Stimulated activated CD8-positive, alpha-beta memory T cell treated with anti-CD3 and anti-CD28 coated beads, Interleukin-7, amount 100 ng/mL, for 1 hour (primary cell): ENCODE measurements around the gene TRIM9.

ENCODE experiments used
- DNase-seq, 2 donors: peaks; one replicate each; pipeline ENCODE4 v3.0.0-alpha.2; 2020; ENCODE audit warnings: low read depth in 2 of 2

Gene TRIM9

DNA sequence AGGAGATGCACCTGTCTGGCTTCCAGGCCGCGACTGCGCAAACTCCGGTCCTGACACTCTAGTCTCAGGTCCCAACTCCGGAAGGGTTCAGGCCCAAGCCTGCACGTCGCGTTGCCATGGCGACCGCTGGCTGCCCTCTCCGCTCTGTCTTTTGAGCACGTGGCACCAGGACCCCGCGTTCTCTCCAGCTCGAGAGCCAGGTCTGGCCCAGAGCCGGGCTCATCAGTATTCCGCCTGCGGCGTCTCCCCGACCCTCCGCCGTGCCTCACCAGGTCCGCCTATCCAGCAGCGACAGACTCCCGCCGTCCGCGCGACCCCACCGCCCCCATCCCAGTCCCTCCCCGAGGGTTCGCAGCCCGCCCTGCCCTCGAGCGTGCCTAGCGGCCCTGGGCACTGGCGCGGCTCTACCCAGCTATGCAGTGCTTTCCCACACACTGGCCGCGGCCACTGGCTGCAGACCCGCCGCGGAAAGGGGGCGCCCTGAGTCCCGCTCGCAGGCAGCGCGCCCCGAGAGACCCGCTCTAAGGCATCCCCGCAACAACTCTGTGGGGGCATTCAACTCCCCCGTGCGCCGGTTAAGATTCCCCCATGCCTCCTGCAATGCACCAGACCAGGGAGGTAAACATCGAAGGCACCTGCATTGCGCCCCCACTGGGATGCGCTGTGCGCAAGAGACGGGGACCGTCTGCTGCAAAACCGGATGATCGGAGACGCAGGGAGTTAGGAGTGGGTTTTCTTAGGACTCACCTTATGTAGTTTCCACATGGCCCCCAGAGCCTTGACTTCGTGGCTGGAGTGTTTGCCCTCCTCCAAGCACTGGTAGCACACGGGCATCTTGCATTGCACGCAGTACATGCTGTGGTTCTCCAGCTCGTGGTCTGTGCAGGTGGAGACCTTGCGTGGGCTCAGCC is 1.3 kb downstream of the TRIM9 start:
- no peak for DNase-seq

DNA sequence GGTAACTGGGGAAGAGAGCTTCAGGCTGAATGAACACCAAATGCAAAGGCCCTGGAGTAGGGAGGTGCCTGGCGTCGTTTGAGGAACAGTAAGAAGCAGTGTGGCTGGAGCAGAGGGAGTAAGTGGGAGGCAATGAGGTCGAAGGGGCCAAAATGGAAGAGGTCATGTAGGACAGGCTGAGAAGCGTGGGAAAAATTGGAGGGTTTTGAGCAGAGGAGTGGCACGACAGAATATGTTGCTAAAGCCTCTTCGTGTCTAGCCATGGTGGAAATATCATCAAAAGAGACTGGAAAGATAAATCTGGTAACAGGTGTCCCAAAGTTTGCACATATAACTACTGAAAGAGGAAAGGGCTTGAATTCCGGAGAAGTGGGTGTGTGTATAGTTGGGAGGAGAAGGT is 1.9 kb downstream of the TRIM9 start:
- no peak for DNase-seq

DNA sequence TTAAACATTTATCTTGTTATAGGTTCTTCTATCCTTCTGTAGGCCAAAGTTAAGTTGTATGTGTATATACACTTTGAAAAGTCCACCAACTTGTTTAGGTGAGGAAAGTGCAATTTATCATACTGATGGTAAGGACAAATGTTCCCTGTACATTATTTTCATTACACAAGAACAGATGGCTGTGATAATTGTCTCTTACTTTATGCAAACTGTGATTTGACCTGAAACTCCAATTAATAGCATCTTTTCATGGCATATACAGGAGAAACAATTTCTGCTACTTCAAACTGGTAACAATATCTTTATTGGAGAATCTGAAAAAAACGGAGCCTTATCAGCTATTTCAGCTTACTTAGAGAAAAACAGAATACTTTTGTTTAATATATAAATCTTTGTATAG is 5.6 kb downstream of the TRIM9 start:
- no peak for DNase-seq

DNA sequence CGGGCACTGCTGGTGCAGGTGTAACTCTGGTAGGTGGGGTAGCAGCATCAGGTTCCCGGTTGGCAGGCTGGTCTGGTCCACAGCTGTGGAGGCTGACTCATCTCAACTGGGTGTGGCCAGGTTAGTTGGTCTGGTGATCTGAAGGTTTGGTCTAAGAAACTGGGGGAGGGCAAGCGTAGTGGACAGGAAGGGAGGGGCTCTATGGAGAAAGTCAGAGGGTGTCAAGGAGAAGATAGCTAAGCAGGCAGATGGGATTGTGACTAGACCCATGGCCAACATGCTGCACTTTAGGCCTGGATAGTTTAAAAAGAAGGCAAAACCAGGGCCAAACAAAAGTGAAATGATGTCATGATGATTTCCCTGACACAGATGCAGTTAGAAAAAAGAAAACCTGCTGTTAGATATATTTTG is 7.9 kb downstream of the TRIM9 start:
- DNase-seq, result no peak

DNA sequence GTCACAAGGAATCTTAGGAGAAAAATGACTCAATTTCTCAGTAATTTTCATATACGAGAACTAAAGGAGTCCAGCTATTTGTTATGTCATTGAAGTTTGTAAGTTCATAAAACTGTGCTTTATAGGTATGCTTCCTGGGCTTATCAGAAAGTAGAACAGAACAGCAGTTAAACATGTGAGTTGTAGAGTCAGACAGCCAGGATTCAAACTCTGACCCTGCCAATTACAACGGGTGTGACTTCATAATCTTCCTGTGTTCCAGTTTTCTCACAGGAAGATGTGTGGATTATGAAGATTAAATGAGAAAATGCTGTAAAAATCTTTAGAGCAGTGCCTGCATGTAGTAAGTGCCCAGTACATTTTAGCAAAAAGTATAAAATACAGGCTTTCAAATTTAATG is 8.9 kb downstream of the TRIM9 start:
- no peak for DNase-seq

DNA sequence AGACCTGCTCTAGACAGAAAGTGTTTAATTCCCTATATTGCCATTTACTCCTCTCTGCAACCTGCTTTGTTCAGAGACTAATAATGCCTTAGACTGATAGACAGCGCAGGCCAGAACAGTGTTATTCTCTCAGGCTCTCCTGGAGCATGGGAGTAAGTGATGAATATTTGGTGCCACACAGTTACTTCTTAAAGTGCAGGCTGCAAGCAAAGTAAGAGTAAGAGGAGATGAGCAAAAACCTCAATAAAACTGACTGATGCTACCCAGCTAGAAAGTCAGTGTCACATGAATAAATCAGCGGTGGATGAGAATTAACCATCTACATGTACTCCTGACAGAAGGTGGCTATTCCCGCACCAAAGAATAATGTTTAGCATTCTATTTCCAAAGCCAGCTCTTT is 9.9 kb downstream of the TRIM9 start:
- no peak for DNase-seq

DNA sequence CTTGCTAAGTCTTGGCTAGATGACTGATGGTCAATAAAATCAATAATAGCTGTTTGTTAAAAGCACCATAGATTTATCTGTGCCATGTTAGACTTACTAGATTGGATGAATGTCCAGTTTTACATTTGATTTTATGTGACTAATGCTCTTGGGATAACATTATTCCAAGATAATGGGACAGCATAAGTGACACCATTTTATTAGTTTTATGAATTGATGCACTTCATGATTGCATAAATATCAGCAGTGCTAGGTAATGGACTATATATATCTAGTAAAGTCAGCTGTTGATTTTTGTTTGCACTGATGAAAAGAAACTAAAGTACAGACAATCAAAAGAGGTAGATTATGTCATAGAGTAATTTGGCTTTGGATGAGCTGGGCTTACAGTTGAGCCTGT is 10.4 kb downstream of the TRIM9 start:
- no peak for DNase-seq

DNA sequence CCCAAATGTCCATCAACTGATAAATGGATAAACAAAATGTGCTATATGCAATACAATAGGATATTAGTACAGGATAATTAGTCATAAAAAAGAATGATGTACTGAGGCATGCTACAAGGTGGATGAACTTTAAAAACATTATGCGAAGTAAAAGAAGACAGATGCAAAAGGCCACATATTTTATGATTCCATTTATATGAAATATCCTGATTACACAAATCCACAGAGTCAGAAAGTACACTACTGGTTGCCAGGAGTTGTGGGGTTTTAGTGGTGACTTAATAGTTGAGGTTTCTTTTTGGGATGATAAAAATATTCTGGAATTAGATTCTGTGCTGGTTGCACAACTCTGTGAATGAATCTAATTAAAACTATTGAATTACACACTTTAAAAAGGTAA is 12.6 kb downstream of the TRIM9 start:
- DNase-seq, result no peak

DNA sequence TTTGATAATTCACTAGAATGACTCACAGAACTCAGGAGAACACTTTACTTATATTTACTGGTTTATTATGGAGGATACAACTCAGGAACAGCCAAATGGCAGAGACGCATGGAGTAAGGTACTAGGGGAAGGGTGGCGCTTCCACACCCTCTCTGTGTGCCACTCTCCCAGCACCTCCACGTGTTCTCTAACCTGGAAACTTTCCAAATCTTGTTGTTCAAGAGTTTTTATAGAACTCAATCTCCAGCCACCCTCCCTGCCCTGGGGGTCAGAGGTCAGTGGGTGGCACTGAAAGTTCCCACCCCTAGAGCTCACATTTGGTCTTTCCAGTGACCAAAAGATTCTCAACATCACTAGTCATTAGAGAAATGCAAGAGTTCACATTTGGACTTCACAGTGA is 13.2 kb downstream of the TRIM9 start:
- no peak for DNase-seq

DNA sequence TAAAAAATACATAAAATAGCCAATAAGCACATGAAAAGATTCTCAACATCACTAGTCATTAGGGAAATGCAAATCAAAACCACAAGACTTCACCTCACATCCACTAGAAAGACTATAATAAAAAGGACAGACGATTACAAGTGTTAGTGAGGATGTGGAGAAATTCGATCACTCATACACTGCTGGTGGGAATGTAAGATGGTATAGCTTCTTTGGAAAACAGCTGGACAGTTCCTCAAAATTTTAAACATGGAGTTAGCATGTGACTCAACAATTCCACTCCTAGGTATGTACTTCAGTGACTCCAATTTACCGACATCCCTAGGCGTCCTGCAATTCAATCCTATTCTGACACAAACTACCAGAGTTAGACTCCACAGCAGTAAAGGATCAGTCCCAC is 13.7 kb downstream of the TRIM9 start:
- DNase-seq, result no peak

DNA sequence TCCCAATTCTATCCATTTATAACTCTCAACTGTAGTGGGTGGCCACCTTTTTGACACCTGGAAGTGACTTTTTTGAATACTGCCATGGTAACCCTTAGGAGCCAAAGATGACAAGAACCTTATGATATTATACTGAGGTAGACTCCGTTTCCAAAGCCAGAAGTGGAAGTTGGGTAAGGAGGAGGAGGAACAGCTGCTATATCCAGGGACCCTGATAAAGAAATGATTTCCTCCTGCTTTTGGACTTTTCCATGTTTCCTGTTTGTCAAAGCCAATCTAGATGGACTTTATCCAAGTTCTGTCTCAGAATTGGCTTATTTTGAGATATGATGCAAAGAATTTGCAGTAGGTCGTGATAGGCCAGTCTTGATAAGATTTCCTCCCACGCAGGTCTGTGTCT is 14.3 kb downstream of the TRIM9 start:
- no peak for DNase-seq

DNA sequence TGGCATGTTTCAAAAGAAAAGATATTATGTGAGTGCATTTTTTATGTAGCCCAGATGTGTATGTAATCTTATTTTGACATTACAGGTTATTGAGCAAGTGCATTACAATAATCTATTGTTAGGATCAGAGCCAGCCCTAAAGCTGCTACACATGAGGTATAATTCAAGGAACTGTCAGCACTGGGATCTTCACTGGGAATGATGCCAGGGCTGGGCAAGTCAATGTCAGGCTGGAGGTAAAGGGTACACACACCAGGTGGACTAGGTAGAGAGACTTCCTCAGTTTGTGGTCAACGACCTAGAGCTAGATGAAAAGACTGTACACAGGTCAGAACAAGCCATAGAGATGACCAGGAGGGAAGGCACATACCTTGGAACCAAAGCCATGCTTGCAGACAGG is 15.4 kb downstream of the TRIM9 start:
- DNase-seq, result no peak

DNA sequence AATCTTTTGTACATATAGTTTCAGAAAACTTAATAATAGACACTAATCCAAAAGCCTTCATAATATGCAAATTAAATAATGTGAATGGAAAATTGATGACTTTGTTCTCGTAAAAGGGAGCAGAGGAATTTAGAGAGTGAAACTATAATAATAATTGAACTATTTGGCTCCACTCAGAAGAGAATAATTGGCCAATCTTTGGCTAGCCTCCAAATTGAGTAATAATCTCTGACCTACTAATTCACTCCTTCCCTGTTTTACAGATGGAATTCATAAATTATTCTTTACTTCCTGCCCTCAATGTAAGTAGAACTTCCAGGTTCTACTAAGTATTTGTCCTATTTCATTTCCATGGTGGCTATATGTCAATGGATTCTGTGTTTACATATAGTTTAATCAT is 15.8 kb downstream of the TRIM9 start:
- no peak for DNase-seq

DNA sequence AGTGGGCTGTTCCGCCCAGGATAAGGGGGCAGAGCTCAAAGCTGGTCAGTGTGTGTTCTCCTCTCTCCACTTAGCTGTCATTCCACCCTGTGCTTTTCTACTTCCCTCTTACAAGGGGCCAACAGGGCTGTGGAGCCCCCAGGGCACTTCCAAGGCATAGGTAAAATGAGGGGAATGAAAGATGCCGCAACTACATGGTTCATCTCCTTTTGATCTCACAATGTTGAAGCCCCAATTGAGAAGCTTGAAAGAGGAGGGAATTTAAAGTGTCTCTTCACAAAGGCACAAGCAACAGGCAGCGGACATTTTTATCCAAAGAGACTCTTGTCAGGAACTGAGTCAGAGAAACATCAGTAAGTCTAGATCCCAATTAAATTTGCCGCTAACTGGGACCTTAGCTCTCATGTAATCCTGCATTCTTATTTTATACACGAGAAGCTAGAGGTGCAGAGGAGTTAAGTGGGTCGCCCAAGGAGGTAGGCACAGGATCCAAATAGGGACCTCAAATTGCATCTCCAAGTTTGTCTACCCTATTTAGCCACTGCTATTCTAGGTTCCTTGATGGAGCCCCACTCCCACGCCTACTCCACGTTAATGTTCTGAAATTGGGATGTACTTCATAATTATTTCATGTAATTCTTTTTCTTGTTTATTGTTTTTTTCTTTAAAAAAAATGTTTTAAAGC is 20.1 kb downstream of the TRIM9 start:
- DNase-seq, result no peak

DNA sequence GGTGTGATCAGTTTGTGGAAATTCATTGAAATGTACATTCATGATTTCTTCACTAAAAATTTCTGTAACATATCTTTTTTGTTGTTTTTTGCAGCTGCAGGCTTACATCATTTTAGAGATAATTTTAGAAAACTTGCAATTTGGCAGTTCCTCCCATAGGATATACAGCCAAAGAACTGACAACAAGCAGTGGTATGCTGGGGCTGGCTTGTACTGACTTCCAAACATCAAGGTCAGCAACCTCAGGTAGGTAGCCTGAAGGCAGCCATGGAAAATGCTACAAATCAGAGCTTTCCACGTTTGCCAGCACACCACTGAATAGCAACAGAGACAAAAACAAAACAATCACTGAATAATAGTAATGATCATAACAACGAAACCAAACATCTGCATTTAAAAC is 21.2 kb downstream of the TRIM9 start:
- no peak for DNase-seq

DNA sequence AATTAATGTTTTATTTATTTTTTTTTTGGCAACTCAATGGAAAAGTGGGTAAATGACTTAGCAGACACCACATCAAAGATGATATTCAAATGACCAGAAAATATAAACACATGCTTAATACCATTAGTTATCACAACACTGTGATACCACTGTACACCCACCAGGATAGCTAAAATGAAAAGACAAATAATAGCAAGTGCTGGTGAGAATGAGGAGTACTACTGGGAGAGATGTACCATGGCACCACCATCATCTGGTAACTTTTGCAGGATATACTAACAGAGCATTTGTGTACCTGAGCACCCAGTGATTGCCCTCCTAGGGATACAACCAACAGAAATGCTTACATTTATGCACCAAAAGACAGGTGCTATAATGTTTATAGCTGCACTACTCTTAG is 21.9 kb downstream of the TRIM9 start:
- no peak for DNase-seq

DNA sequence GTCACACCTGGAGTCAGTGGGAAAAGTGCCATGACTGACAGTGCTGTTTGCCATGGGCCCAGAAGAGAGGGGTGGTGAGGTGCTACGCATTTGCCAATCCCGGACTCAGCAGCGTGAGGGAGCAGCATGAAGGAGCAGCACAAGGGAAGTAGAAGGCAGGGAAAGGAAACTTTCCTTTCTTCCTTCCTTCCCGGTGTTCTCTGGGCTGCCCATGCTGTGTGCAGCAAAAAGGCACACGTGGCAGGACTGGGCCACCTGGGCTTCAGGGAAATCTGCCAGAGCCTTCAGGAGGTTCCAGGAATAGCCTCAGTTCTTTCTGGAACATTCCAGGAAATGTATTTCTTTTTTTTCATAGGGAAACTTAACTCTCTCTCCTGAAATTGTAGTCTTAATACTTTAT is 23.0 kb downstream of the TRIM9 start:
- DNase-seq, result no peak

DNA sequence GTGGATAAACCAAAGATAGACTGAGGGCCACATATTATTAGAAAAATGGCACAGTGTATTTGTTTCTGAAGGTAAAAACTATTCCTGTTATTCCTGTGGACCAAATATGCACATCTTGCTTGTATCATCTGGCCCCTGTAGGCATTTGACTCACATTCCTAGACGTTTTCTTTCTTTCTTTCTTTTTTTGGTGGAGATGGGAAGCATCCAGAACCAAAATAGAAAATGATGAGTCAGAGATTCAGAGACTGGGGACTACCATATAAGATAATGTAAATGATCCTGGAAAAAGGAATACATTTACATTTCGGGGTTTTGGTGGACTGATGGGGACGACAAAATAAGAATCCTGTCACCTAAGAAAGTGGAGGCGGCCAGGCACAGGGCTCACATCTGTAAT is 24.2 kb downstream of the TRIM9 start:
- no peak for DNase-seq

DNA sequence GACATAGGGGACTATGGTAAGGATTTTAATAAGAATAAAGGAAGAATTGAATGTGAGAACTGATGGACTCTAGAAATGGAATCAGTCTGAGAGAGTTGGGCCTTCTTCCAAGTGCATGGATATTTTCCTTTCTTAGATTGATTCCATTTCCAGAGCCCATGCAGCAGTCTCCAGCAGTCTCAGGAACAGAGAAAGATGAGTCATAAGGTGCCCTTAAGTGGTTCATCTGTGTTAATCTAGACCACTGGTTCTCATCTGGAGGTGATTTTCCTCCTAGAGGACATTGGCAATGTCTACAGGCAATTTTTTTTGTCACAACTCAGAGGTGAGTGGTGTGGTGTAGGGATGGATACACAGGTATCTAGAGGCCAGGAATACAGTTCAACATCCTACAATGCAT is 25.9 kb downstream of the TRIM9 start:
- no peak for DNase-seq

DNA sequence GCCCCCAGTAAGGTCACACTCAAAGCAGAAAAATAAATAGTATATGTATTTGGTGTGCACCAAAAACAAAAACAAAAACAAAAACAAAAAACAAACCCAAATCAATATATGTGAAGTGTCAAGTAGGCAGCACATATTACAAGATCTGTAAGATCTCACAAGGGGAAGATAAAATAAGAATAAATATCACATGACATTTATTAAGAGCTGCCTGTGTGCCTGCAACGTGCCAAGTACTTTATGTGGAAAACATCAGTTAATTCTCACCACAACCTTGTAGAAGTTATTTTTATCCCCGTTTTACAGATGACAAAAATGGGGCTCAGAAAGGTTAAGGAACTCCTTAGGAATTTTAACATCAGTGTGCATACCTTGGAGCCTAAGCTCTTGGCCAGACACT is 26.6 kb downstream of the TRIM9 start:
- no peak for DNase-seq

DNA sequence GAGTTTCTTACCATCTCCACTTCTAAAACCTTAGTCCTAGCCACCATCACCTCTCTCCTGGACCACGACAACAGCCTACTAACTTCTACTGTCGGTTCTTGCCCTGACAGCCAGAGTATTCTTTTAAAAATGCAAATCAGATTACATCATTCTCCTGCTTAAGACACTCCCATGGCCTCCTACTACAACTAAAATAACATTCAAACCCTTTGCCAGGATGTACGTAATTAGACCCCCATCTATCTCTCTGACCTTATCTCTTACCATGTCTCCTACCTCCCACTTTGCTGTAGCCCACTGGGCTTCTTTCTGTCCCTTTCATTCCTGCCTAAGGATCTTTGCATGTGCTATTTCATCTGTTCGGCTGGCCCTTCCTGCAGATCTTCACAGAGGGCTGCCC is 27.6 kb downstream of the TRIM9 start:
- no peak for DNase-seq

DNA sequence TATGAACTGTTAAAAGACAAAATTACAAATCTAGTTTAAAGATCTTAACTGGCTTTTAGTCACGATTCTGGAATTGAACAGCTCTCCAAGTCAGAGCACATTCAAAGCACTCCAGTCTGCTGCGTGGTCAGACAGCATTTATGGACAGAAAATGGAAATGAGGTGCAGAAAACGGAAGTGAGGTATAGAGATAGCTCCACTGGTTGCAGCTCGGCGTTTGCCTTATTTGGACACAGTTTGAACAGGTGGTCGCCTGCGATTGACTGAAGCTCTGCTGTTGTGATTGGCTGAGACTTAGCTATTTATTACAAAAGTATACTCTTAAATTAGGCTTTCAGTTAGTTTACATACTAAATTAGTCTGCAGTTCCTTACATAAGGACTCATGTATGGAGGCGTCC is 28.3 kb downstream of the TRIM9 start:
- DNase-seq, result no peak

DNA sequence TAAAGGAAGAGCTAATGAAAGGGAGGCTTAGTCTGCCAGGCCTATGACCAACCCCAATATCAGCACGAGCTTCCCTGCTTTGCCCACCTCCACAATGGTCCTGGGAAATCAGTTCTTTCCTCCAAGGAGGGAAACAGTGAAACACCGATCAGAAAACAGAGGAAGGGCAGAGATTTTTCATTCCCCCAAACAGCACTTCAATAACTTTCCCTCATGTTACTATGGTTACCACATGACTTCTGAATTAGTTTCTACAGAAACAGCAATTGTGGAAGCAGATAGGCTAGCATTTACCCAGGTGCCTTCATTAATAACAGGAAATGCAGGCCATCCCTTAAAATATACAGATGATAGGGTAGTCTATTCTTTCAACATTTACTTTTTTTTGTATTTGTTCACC is 35.9 kb downstream of the TRIM9 start:
- DNase-seq, result no peak

DNA sequence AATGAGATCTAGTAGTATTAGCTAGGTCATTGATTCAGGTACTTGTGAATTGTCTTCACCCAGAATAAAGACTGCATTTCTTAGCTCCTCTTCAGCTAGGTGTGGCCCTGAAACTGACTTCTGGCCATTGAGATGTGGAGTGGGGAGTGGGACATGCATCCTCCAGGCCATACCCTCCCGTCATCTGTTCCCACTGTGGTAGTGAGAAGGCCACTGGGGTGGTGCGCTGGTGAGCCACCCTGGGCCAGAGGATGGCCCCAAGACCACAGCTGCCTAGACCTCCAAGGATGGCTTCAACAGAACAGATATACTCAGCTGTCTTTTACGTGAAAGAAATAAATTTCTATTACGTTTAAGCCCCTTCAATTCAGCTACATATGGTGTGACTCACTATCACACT is 36.5 kb downstream of the TRIM9 start:
- no peak for DNase-seq
